SK-N-SH (cell line): ENCODE results near the gene FBXO45. TPM values are rescaled to one million over a fixed set of nuclear protein-coding genes. Genes with fewer than 3 reads are reported as not detected.

Experiments used
- CTCF ChIA-PET: fragments of 300-600, 350-600 bp; formaldehyde crosslinking; extraction: SDS; loops from one replicate; lab custom pipeline; 2021; lab: Yijun Ruan, JAX
- POLR2A ChIA-PET: fragments of 350-600 bp; sonication (Branson Sonifier 250); formaldehyde crosslinking; extraction: SDS; loops from one replicate; lab custom pipeline; 2020; ENCODE audit warnings: antibody characterized with exemption, inconsistent platforms; lab: Yijun Ruan, JAX
- DNase-seq: peaks from one replicate; pipeline ENCODE4 v3.0.0; 2012
- H2AFZ ChIP-seq: fragments of 200-600 bp; sonication (generic); 2 replicates; pipeline ENCODE4 v1.8.1; 2016; ENCODE audit warnings: antibody characterized with exemption, mild to moderate bottlenecking, low read depth
- H3F3A ChIP-seq: fragments of 200-600 bp; sonication (generic); replicated peaks from 2 replicates; pipeline ENCODE3; 2016; ENCODE audit warnings: antibody characterized with exemption, mild to moderate bottlenecking; ENCODE audit not compliant: insufficient read depth
- H3K27ac ChIP-seq, 2 experiments: fragments of 200-500 bp in 1 of 2; fragments of 200-600 bp in 1 of 2; sonication (Bioruptor generic) in 1 of 2; sonication (generic), shearing (Covaris generic) in 1 of 2; 2 replicates each; pipeline versions ENCODE4 v1.5.1 to v1.6.1; 2014 to 2016; ENCODE audit warnings: low read depth in 2 of 2, inconsistent platforms in 1 of 2, low read length in 1 of 2, mild to moderate bottlenecking in 1 of 2, mixed read lengths in 1 of 2
- H3K27me3 ChIP-seq: fragments of 200-600 bp; sonication (generic), shearing (Covaris generic); 2 replicates; pipeline ENCODE4 v1.6.1; 2016; ENCODE audit warnings: mixed run types; ENCODE audit not compliant: insufficient read depth
- H3K36me3 ChIP-seq, 2 experiments: fragments of 200-500 bp in 1 of 2; fragments of 200-600 bp in 1 of 2; sonication (Bioruptor generic) in 1 of 2; sonication (generic) in 1 of 2; replicated peaks in 1 of 2; 2 replicates each; pipeline versions ENCODE3 to v1.5.1; 2014 to 2016; ENCODE audit warnings: low read length in 1 of 2, mild to moderate bottlenecking in 1 of 2; ENCODE audit not compliant: insufficient read depth in 2 of 2, control insufficient read depth in 1 of 2
- H3K4me1 ChIP-seq, 2 experiments: fragments of 200-500 bp in 1 of 2; fragments of 200-600 bp in 1 of 2; sonication (Bioruptor generic) in 1 of 2; sonication (generic), shearing (Covaris generic) in 1 of 2; 2 replicates each; pipeline versions ENCODE4 v1.5.1 to v1.6.1; 2014 to 2016; ENCODE audit warnings: low read depth in 1 of 2, low read length in 1 of 2, mixed run types in 1 of 2; ENCODE audit not compliant: insufficient read depth in 2 of 2, control insufficient read depth in 1 of 2
- H3K4me2 ChIP-seq: fragments of 200-600 bp; sonication (generic), shearing (Covaris generic); 2 replicates; pipeline ENCODE4 v1.6.1; 2017; ENCODE audit warnings: mixed run types
- H3K4me3 ChIP-seq, 2 experiments: fragments of 200-500 bp in 1 of 2; fragments of 200-600 bp in 1 of 2; sonication (Bioruptor generic) in 1 of 2; sonication (generic), shearing (Covaris generic) in 1 of 2; 2 replicates each; pipeline versions ENCODE4 v1.5.1 to v1.8.1; 2014 to 2016; ENCODE audit warnings: low read depth in 2 of 2, inconsistent platforms in 1 of 2, low read length in 1 of 2, mild to moderate bottlenecking in 1 of 2, mixed read lengths in 1 of 2, moderate library complexity in 1 of 2
- H3K79me2 ChIP-seq: fragments of 200-600 bp; sonication (generic); 2 replicates; pipeline ENCODE4 v1.8.1; 2017; ENCODE audit warnings: mild to moderate bottlenecking; ENCODE audit not compliant: insufficient read depth
- H3K9ac ChIP-seq: fragments of 200-600 bp; sonication (generic); 2 replicates; pipeline ENCODE4 v1.6.1; 2017; ENCODE audit warnings: mixed run types
- H3K9me2 ChIP-seq: fragments of 200-600 bp; sonication (generic); 2 replicates; pipeline ENCODE4 v1.6.1; 2017; ENCODE audit warnings: mixed run types
- H3K9me3 ChIP-seq: fragments of 200-600 bp; sonication (generic); 2 replicates; pipeline ENCODE4 v1.6.1; 2017; ENCODE audit warnings: mixed run types, mild to moderate bottlenecking, moderate library complexity
- H4K20me1 ChIP-seq: fragments of 200-600 bp; sonication (generic); 2 replicates; pipeline ENCODE4 v1.6.1; 2017; ENCODE audit warnings: mild to moderate bottlenecking, mixed run types; ENCODE audit not compliant: insufficient read depth
- EP300 ChIP-seq, 2 experiments: IDR thresholded peaks; 2 replicates each; pipeline versions ENCODE4 v1.4.0 to v1.6.1; 2012; ENCODE audit warnings: borderline replicate concordance in 1 of 2, low read depth in 1 of 2, low read length in 1 of 2
- FOXJ3 ChIP-seq: sonication (generic); formaldehyde crosslinking; IDR thresholded peaks from 2 replicates; pipeline ENCODE4 v1.5.1; 2020; ENCODE audit warnings: mild to moderate bottlenecking, missing genetic modification reagents
- FOXM1 ChIP-seq: IDR thresholded peaks from 2 replicates; pipeline ENCODE4 v1.4.0; 2012; ENCODE audit warnings: low read depth, mild to moderate bottlenecking
- GABPA ChIP-seq: IDR thresholded peaks from 2 replicates; pipeline ENCODE4 v1.4.0; 2012; ENCODE audit warnings: low read depth, mild to moderate bottlenecking
- GATA2 ChIP-seq: sonication (generic); formaldehyde crosslinking; IDR thresholded peaks from 2 replicates; pipeline ENCODE4 v1.5.0; 2020; ENCODE audit warnings: mild to moderate bottlenecking, missing genetic modification reagents
- MXI1 ChIP-seq: IDR thresholded peaks from 2 replicates; pipeline ENCODE4 v1.6.1; 2012; ENCODE audit warnings: mild to moderate bottlenecking, low read depth, low read length, improper control_type of control experiment
- NFIC ChIP-seq: IDR thresholded peaks from 2 replicates; pipeline ENCODE4 v1.4.0; 2012; ENCODE audit warnings: borderline replicate concordance
- PBX3 ChIP-seq: IDR thresholded peaks from 2 replicates; pipeline ENCODE4; 2012
- POLR2AphosphoS5 ChIP-seq: IDR thresholded peaks from 2 replicates; pipeline ENCODE4 v1.6.1; 2012; ENCODE audit warnings: low read depth, low read length
- RFX5 ChIP-seq: IDR thresholded peaks from 2 replicates; pipeline ENCODE4 v1.6.1; 2012; ENCODE audit warnings: mild to moderate bottlenecking, improper control_type of control experiment, low read length
- TAF1 ChIP-seq: IDR thresholded peaks from 2 replicates; pipeline ENCODE4 v1.6.1; 2012; ENCODE audit warnings: low read depth, mild to moderate bottlenecking, low read length, moderate library complexity, borderline replicate concordance
- YY1 ChIP-seq: IDR thresholded peaks from 2 replicates; pipeline ENCODE4 v1.4.0; 2012; ENCODE audit warnings: low read depth, mild to moderate bottlenecking
- ZBTB33 ChIP-seq: IDR thresholded peaks from 2 replicates; pipeline ENCODE4 v1.4.0; 2012; ENCODE audit warnings: low read depth, borderline replicate concordance
- WGBS: methylation state at CpG from one replicate; pipeline ENCODE4 v1.1.6; 2017; ENCODE audit warnings: low lambda C conversion rate; 5-methylcytosine and 5-hydroxymethylcytosine counted together
- polyA plus RNA-seq, 3 experiments: library from polyadenylated mRNA; depleted of rRNA; stranded (reverse); fragments of >200 nt; gene quantifications; 2 replicates each; pipeline ENCODE4 v1.2.3, GENCODE V29; 2012
- TF ChIP-seq, protein P1 (sequence below): fragments of 150-350 bp; IDR thresholded peaks from 2 replicates; pipeline ENCODE4 v1.6.1; 2016; ENCODE audit warnings: mild to moderate bottlenecking, low read depth, low read length

FBXO45 gene
- polyA plus RNA-seq, 1 of the 3 experiments (the other 2 are of a cell fraction) = 3.2 TPM

GRCh38 chr3:196531418-196531817 lies 37.0 kb upstream of the FBXO45 start:
- 93% methylated on average over 4 of the region's 4 CpGs for WGBS
- Histone ChIP-seq H3K9ac (no peak overlapping the region), H3K79me2 (no peaks in the 10 kb centered on the region), H3F3A (peaks cover 11% of the 10 kb centered on the region), H3K27me3 (no peaks in the 10 kb centered on the region), H3K9me3 (0 out of 2 replicates have a peak, but pooled peaks cover 5% of the 10 kb centered on the region), H3K27ac (no peak overlapping the region), H3K4me2 (no peak overlapping the region), H3K4me1 (no peaks in the 10 kb centered on the region; a peak in 1 of 4 replicates), H4K20me1 (no peaks in the 10 kb centered on the region), H3K36me3 (no peaks in the 10 kb centered on the region), H2AFZ (no peak overlapping the region), H3K9me2 (no peaks in the 10 kb centered on the region), H3K4me3 (no peak overlapping the region)
- ChIA-PET CTCF (no interaction called here), POLR2A (no interaction called here)
- no peak for DNase-seq
- TF ChIP-seq GABPA (no peak), YY1 (no peak), PBX3 (no peak)

DNA sequence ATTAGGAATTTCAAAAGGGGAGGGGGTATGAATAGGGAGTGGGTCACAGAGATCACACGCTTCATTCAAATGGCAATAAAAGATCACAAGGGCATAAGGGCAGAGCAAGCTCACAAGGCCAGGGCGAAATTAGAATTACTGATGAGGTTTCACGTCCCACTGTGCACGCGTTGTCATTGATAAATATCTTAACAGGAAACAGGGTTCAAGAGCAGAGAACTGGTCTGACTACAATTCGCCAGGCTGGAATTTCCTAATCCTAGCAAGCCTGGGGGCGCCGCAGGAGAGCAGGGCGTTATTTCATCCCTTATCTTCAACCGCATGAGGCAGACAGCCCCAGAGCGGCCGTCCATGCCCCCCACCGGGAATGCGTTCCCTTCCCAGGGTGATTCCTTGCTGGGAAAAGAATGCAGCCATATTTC lies 35.2 kb upstream of the FBXO45 start:
- no peak overlapping the region for H3K4me3 ChIP-seq
- WGBS = 60% methylated on average over 7 of the region's 14 CpGs
- H3K4me2 ChIP-seq = no peak overlapping the region

GRCh38 chr3:196537319-196537984 lies 31.0 kb upstream of the FBXO45 start:
- no peak overlapping the region for H2AFZ ChIP-seq
- no peaks in the 10 kb centered on the region for H3K79me2 ChIP-seq
- H3K36me3 ChIP-seq = no peaks in the 10 kb centered on the region
- WGBS = 33% methylated on average over 18 of the region's 18 CpGs
- no peaks in the 10 kb centered on the region for H3K9me3 ChIP-seq
- ChIA-PET CTCF (interaction anchor here (0.6 to 2.8 kb wide), 11 partner anchors 8 to 432 kb away, joined by 3 to 12 read pairs (median 3); no protein-coding TSS in a partner anchor), POLR2A (no interaction called here)
- H3F3A ChIP-seq = peaks cover 6% of the 10 kb centered on the region
- no peak overlapping the region for H3K9ac ChIP-seq
- H3K27ac ChIP-seq = no peak overlapping the region
- peak; percentile 56 for DNase-seq
- H3K4me2 ChIP-seq = no peak overlapping the region
- H3K27me3 ChIP-seq = no peaks in the 10 kb centered on the region
- no peaks in the 10 kb centered on the region for H3K4me1 ChIP-seq
- no peaks in the 10 kb centered on the region for H3K9me2 ChIP-seq
- H4K20me1 ChIP-seq = no peaks in the 10 kb centered on the region
- no peak overlapping the region; a peak in 1 of 4 replicates for H3K4me3 ChIP-seq
- no peak for TF ChIP-seq GABPA
- peak; percentile 65 for TF ChIP-seq PBX3
- no peak for TF ChIP-seq EP300 (IDR thresholded peaks at IDR 0.05; ENCODE audit: borderline replicate concordance in 1 of 2, low read depth in 1 of 2, low read length in 1 of 2)
- TF ChIP-seq ZBTB33 = no peak
- no peak for TF ChIP-seq MXI1
- TF ChIP-seq RFX5 = no peak
- no peak for TF ChIP-seq FOXJ3 (CRISPR knock-in tag)
- no peak for TF ChIP-seq TAF1
- TF ChIP-seq FOXM1 = no peak
- TF ChIP-seq POLR2AphosphoS5 = no peak

More for the DNA sequence above, 35.2 kb upstream of the FBXO45 start:
- DNase-seq = no peak
- Histone ChIP-seq H3K9me2 (no peaks in the 10 kb centered on the region), H3K79me2 (no peaks in the 10 kb centered on the region), H3K36me3 (no peaks in the 10 kb centered on the region), H3K9ac (no peak overlapping the region), H2AFZ (no peak overlapping the region), H3K9me3 (0 out of 2 replicates have a peak, but pooled peaks cover 5% of the 10 kb centered on the region), H3F3A (peaks cover 11% of the 10 kb centered on the region), H3K27ac (no peak overlapping the region), H3K27me3 (no peaks in the 10 kb centered on the region), H3K4me1 (no peaks in the 10 kb centered on the region; a peak in 1 of 4 replicates), H4K20me1 (no peaks in the 10 kb centered on the region)
- CTCF ChIA-PET = no interaction called here
- POLR2A ChIA-PET = no interaction called here
- TF ChIP-seq NFIC (no peak), GATA2 (CRISPR knock-in tag) (no peak), YY1 (no peak), FOXM1 (no peak)
- TF ChIP-seq, protein P1, sequence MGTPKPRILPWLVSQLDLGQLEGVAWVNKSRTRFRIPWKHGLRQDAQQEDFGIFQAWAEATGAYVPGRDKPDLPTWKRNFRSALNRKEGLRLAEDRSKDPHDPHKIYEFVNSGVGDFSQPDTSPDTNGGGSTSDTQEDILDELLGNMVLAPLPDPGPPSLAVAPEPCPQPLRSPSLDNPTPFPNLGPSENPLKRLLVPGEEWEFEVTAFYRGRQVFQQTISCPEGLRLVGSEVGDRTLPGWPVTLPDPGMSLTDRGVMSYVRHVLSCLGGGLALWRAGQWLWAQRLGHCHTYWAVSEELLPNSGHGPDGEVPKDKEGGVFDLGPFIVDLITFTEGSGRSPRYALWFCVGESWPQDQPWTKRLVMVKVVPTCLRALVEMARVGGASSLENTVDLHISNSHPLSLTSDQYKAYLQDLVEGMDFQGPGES = no peak
